Activated CD4-positive, alpha-beta T cell treated with anti-CD3 and anti-CD28 coated beads for 36 hours (primary cell): Measurements from ENCODE around the gene ANKRD6. TPM values are rescaled to one million over a fixed set of nuclear protein-coding genes. Genes with fewer than 3 reads are reported as not detected.
A peak's percentile ranks its signal among the peaks of the same experiment; 100 is the strongest.

Experiments
- ATAC-seq: fragments of 200-7000 bp; cut with Tn5 transposase; one replicate; pipeline ENCODE4 v1.10.0; 2021; ENCODE audit warnings: mild to moderate bottlenecking, moderate library complexity
- CTCF ChIA-PET: fragments of 350-600 bp; sonication (Branson Sonifier 250); formaldehyde crosslinking; loops from one replicate; lab custom pipeline; 2021; ENCODE audit warnings: antibody characterized with exemption; lab: Charles Lee
- POLR2A ChIA-PET: fragments of 350-600 bp; sonication (Branson Sonifier 250); formaldehyde crosslinking; loops from one replicate; lab custom pipeline; 2021; ENCODE audit warnings: antibody characterized with exemption, inconsistent platforms; lab: Charles Lee
- DNase-seq: peaks from one replicate; pipeline ENCODE4 v3.0.0-alpha.2; 2020
- H3K27ac Mint-ChIP-seq: one replicate; pipeline ENCODE4 v1.8.0; 2021; ENCODE audit warnings: mixed read lengths
- H3K27me3 Mint-ChIP-seq: one replicate; pipeline ENCODE4 v1.8.0; 2021; ENCODE audit warnings: mixed read lengths
- H3K36me3 Mint-ChIP-seq: one replicate; pipeline ENCODE4 v1.8.0; 2021; ENCODE audit warnings: low read depth, mixed read lengths
- H3K4me1 Mint-ChIP-seq: one replicate; pipeline ENCODE4 v1.8.0; 2021; ENCODE audit warnings: mixed read lengths
- H3K4me3 Mint-ChIP-seq: one replicate; pipeline ENCODE4 v1.8.0; 2021; ENCODE audit warnings: mild to moderate bottlenecking, moderate library complexity, mixed read lengths
- H3K9me3 Mint-ChIP-seq: one replicate; pipeline ENCODE4 v1.8.0; 2021; ENCODE audit warnings: low read depth, mixed read lengths
- intact Hi-C, 2 experiments: fragments of 100-400 bp; cut with DNase I in 1 of 2; cut with micrococcal nuclease in 1 of 2; formaldehyde crosslinking; loops; one replicate each; pipeline versions ENCODE4 v1.14.2 to v1.15.1; 2022 to 2024; cut with DNase I, micrococcal nuclease
- total RNA-seq, 2 experiments: library from RNA; stranded (reverse); gene quantifications; one replicate each; pipeline ENCODE4 v1.2.3, GENCODE V29; 2021

The ANKRD6 gene
- total RNA-seq, 2 experiments from 2014 or later = 2.8 to 2.9 TPM

GRCh38 chr6:89657445-89658158 lies 224.7 kb downstream of the ANKRD6 start:
- H3K4me3 Mint-ChIP-seq = no peak overlapping the region
- POLR2A ChIA-PET = no interaction called here

GRCh38 chr6:89660981-89661380 lies 228.0 kb downstream of the ANKRD6 start:
- CTCF ChIA-PET = interaction anchor here (1.4 kb wide), 1 partner anchor 10 kb away, joined by 4 read pairs; no protein-coding TSS in a partner anchor
- no peak overlapping the region for H3K27ac Mint-ChIP-seq
- ATAC-seq (no peak), DNase-seq (no peak)
- H3K4me3 Mint-ChIP-seq = no peak overlapping the region
- no peaks in the 10 kb centered on the region for H3K9me3 Mint-ChIP-seq
- no peaks in the 10 kb centered on the region for H3K4me1 Mint-ChIP-seq
- intact Hi-C loops = no loop called here
- no peaks in the 10 kb centered on the region for H3K27me3 Mint-ChIP-seq
- POLR2A ChIA-PET = no interaction called here
- peaks cover 47% of the 10 kb centered on the region for H3K36me3 Mint-ChIP-seq

More at GRCh38 chr6:89657445-89658158, 224.7 kb downstream of the ANKRD6 start:
- ATAC-seq (no peak), DNase-seq (no peak)
- H3K36me3 Mint-ChIP-seq = peaks cover 47% of the 10 kb centered on the region
- intact Hi-C loops = no loop called here
- H3K4me1 Mint-ChIP-seq = no peaks in the 10 kb centered on the region
- CTCF ChIA-PET = no interaction called here
- no peaks in the 10 kb centered on the region for H3K9me3 Mint-ChIP-seq
- H3K27ac Mint-ChIP-seq = no peak overlapping the region
- no peaks in the 10 kb centered on the region for H3K27me3 Mint-ChIP-seq

GRCh38 chr6:89661559-89661958 lies 228.6 kb downstream of the ANKRD6 start:
- intact Hi-C loops = no loop called here
- no peak for DNase-seq
- H3K27ac Mint-ChIP-seq = no peak overlapping the region
- no peaks in the 10 kb centered on the region for H3K9me3 Mint-ChIP-seq
- no peaks in the 10 kb centered on the region for H3K27me3 Mint-ChIP-seq
- ChIA-PET CTCF (interaction anchor here (1.4 kb wide), 1 partner anchor 10 kb away, joined by 4 read pairs; no protein-coding TSS in a partner anchor), POLR2A (no interaction called here)
- peaks cover 46% of the 10 kb centered on the region for H3K36me3 Mint-ChIP-seq
- no peak for ATAC-seq
- H3K4me1 Mint-ChIP-seq = no peaks in the 10 kb centered on the region
- H3K4me3 Mint-ChIP-seq = no peak overlapping the region

- ChIA-PET CTCF (interaction anchor here (0.6 to 1.4 kb wide), 3 partner anchors 8 to 100 kb away, joined by 3 to 5 read pairs (median 4); no protein-coding TSS in a partner anchor), POLR2A (no interaction called here)
- H3K9me3 Mint-ChIP-seq = no peaks in the 10 kb centered on the region
- no peak for DNase-seq
- H3K4me1 Mint-ChIP-seq = no peaks in the 10 kb centered on the region
- no peaks in the 10 kb centered on the region for H3K27me3 Mint-ChIP-seq
- intact Hi-C loops = no loop called here
- H3K27ac Mint-ChIP-seq = peak overlapping the region; percentile 0
- no peak for ATAC-seq
- H3K36me3 Mint-ChIP-seq = peaks cover 41% of the 10 kb centered on the region
- no peak overlapping the region for H3K4me3 Mint-ChIP-seq
Observed at GRCh38 chr6:89662659-89663223, 229.8 kb downstream of the ANKRD6 start.

GRCh38 chr6:89667872-89668556 lies 235.1 kb downstream of the ANKRD6 start:
- DNase-seq = no peak
- intact Hi-C loops = no loop called here
- H3K27me3 Mint-ChIP-seq = no peaks in the 10 kb centered on the region
- H3K9me3 Mint-ChIP-seq = no peaks in the 10 kb centered on the region
- H3K4me3 Mint-ChIP-seq = no peak overlapping the region
- H3K36me3 Mint-ChIP-seq = peaks cover 39% of the 10 kb centered on the region
- POLR2A ChIA-PET = no interaction called here
- no peak for ATAC-seq
- H3K27ac Mint-ChIP-seq = no peak overlapping the region
- CTCF ChIA-PET = interaction anchor here (0.6 to 0.8 kb wide), 2 partner anchors 17 to 202 kb away, joined by 3 to 4 read pairs; no protein-coding TSS in a partner anchor
- H3K4me1 Mint-ChIP-seq = no peaks in the 10 kb centered on the region

- POLR2A ChIA-PET = no interaction called here
- CTCF ChIA-PET = no interaction called here
Observed at GRCh38 chr6:89669002-89669401, 236.1 kb downstream of the ANKRD6 start.

GRCh38 chr6:89670935-89671565 lies 238.1 kb downstream of the ANKRD6 start:
- POLR2A ChIA-PET = interaction anchor here (1.0 kb wide), 1 partner anchor 38 kb away, joined by 3 read pairs; no protein-coding TSS in a partner anchor
- DNase-seq (no peak), ATAC-seq (no peak)
- Mint-ChIP-seq H3K4me3 (no peak overlapping the region), H3K4me1 (no peaks in the 10 kb centered on the region), H3K27me3 (no peaks in the 10 kb centered on the region), H3K27ac (no peak overlapping the region), H3K36me3 (peaks cover 44% of the 10 kb centered on the region), H3K9me3 (no peaks in the 10 kb centered on the region)
- CTCF ChIA-PET = interaction anchor here (1.0 kb wide), 1 partner anchor 9 kb away, joined by 4 read pairs; no protein-coding TSS in a partner anchor
- intact Hi-C loops = no loop called here

More at GRCh38 chr6:89669002-89669401, 236.1 kb downstream of the ANKRD6 start:
- no peak overlapping the region for H3K4me3 Mint-ChIP-seq
- DNase-seq (no peak), ATAC-seq (no peak)
- peaks cover 37% of the 10 kb centered on the region for H3K36me3 Mint-ChIP-seq
- H3K27ac Mint-ChIP-seq = no peak overlapping the region
- H3K4me1 Mint-ChIP-seq = no peaks in the 10 kb centered on the region
- intact Hi-C loops = no loop called here
- no peaks in the 10 kb centered on the region for H3K27me3 Mint-ChIP-seq
- no peaks in the 10 kb centered on the region for H3K9me3 Mint-ChIP-seq

GRCh38 chr6:89675949-89676748 lies 243.2 kb downstream of the ANKRD6 start:
- no peak overlapping the region for H3K4me3 Mint-ChIP-seq
- no peaks in the 10 kb centered on the region for H3K4me1 Mint-ChIP-seq
- ChIA-PET CTCF (interaction anchor here (0.6 to 0.7 kb wide), 2 partner anchors 31 to 539 kb away, joined by 3 read pairs; no protein-coding TSS in a partner anchor), POLR2A (no interaction called here)
- no peak overlapping the region for H3K27ac Mint-ChIP-seq
- no peaks in the 10 kb centered on the region for H3K9me3 Mint-ChIP-seq
- intact Hi-C loops = loop anchor here in 1 of 2 experiments (5.0 kb wide), 1 partner anchor 76 kb away; no protein-coding TSS in a partner anchor
- DNase-seq (no peak), ATAC-seq (no peak)
- no peaks in the 10 kb centered on the region for H3K27me3 Mint-ChIP-seq
- H3K36me3 Mint-ChIP-seq = peaks cover 57% of the 10 kb centered on the region

GRCh38 chr6:89678531-89678930 lies 245.6 kb downstream of the ANKRD6 start:
- Mint-ChIP-seq H3K27me3 (no peaks in the 10 kb centered on the region), H3K36me3 (peaks cover 54% of the 10 kb centered on the region), H3K9me3 (no peaks in the 10 kb centered on the region), H3K4me1 (no peaks in the 10 kb centered on the region), H3K27ac (no peak overlapping the region), H3K4me3 (no peak overlapping the region)
- ChIA-PET CTCF (no interaction called here), POLR2A (no interaction called here)
- ATAC-seq (no peak), DNase-seq (no peak)
- intact Hi-C loops = loop anchor here in 1 of 2 experiments (5.0 kb wide), 1 partner anchor 74 kb away; no protein-coding TSS in a partner anchor

- POLR2A ChIA-PET = no interaction called here
- H3K9me3 Mint-ChIP-seq = no peaks in the 10 kb centered on the region
- no peak for DNase-seq
Observed at GRCh38 chr6:89679215-89680120, 246.5 kb downstream of the ANKRD6 start.

More at GRCh38 chr6:89679215-89680120, 246.5 kb downstream of the ANKRD6 start:
- H3K27ac Mint-ChIP-seq = no peak overlapping the region
- H3K27me3 Mint-ChIP-seq = no peaks in the 10 kb centered on the region
- no peaks in the 10 kb centered on the region for H3K4me1 Mint-ChIP-seq
- ATAC-seq = no peak
- peaks cover 56% of the 10 kb centered on the region for H3K36me3 Mint-ChIP-seq
- intact Hi-C loops = loop anchor here in 1 of 2 experiments (5.0 kb wide), 1 partner anchor 73 kb away; no protein-coding TSS in a partner anchor
- H3K4me3 Mint-ChIP-seq = no peak overlapping the region
- CTCF ChIA-PET = no interaction called here
